GM19395 (cell line): ENCODE measurements around the gene NIM1K.
"Not testable (repeated sequence)": the region's sequence is repeated elsewhere in the genome, so short reads cannot be mapped to it uniquely, and the experiment has no call there.

Source experiments
- ATAC-seq: cut with Tn5 transposase; IDR thresholded peaks from one replicate; pipeline ENCODE4 v1.9.1; 2021; ENCODE audit warnings: mild to moderate bottlenecking, moderate library complexity; ENCODE audit not compliant: unreplicated experiment

Gene NIM1K

GRCh38 chr5:43312076-43312661 is 120.1 kb downstream of the NIM1K start:
- ATAC-seq, result no peak

- ATAC-seq, result peak; percentile 5
These were observed 120.6 kb downstream of the NIM1K start for GRCh38 chr5:43312699-43313034.

GRCh38 chr5:43313035-43313853 is 121.2 kb downstream of the NIM1K start, which contains the start of gene HMGCS1:
TSS of gene HMGCS1 (minus strand) at chr5:43313412. CDS start at chr5:43298965, 14,447 bp downstream.
- ATAC-seq, result peak; percentile 96

- ATAC-seq, result no peak
These were observed 121.9 kb downstream of the NIM1K start for GRCh38 chr5:43313854-43314457.

DNA sequence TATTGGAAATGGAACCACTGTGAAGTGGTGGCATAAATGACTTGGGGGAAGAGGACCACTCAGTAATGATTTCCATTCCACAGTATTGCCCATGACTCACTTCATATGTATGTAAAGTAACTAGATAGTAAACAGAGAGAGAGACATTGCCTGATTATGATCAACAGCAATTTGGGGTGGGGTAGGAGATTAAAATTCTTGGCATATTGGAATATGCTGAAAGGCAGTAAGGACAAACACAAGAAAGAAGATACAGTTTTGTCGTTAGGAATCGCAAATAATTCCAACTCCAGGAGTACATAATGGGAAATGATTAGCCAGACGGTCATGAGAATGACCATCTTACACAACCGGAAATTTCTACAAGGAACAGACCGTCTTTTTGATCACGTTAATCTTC is 122.7 kb downstream of the NIM1K start:
- ATAC-seq, result no peak

- ATAC-seq, result no peak
These were observed 123.2 kb downstream of the NIM1K start for GRCh38 chr5:43315263-43315662.

DNA sequence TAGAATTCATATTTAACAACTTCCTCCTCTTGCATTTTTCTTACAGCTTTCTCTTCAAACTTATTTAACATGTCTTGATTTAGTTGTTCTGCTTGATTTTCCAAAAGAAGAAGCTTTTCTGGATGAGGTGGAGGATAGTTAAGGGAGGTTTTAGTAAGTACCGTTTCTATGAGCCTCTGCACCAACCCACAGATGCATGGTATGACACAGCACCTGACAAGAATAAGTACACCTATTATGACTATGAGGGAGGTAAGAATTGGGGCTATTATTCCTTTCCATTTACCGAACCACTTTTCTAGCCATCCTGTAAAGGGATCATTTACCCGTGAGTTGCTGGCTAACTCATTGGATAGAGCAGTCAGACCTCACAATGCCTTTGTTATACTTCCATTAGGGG is 123.7 kb downstream of the NIM1K start:
- no peak for ATAC-seq

DNA sequence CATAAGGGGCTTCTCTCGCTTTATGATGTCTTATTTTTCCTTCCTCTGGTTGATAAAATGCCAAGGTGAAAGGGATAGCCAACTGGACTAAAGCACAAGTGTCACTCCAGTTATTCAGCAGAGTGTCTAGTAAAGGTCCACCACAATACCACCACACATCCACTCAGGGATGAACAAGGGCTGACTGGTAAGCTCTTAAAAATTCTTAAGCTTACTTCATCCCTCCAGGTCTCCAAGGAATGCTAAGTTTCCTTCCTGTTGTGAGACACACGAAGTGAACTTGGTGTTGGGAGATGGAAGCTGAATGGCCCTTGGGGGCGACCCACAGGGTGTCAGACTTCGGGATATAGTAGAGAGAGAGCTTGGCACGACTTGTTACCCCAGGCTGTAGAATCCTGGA is 124.4 kb downstream of the NIM1K start:
- ATAC-seq, result no peak

GRCh38 chr5:43320846-43321245 is 128.8 kb downstream of the NIM1K start:
- no peak for ATAC-seq

- not testable (repeated sequence) for ATAC-seq
These were observed 131.5 kb downstream of the NIM1K start for GRCh38 chr5:43323488-43323887.

DNA sequence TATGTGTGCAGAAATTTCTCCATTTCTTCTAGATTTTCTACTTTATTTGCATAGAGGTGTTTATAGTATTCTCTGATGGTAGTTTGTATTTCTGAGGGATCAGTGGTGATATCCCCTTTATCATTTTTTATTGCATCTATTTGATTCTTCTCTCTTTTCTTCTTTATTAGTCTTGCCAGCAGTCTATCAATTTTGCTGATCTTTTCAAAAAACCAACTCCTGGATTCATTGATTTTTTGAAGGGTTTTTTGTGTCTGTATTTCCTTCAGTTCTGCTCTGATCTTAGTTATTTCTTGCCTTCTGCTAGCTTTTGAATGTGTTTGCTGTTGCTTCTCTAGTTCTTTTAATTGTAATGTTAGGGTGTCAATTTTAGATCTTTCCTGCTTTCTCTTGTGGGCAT is 133.6 kb downstream of the NIM1K start:
- not testable (repeated sequence) for ATAC-seq
